Fibroblast of lung (primary cell): Measurements from ENCODE around the gene SF3B4. TPM values are rescaled to one million over a fixed set of nuclear protein-coding genes. Genes with fewer than 3 reads are reported as not detected.

Experiments
- DNase-seq, 2 donors: peaks; one replicate each; pipeline versions ENCODE4 v3.0.0 to v3.0.0-alpha.2; 2010; ENCODE audit warnings: low read depth in 2 of 2
- H2AFZ ChIP-seq: 2 replicates; pipeline ENCODE4 v1.5.1; 2012; ENCODE audit warnings: low read length, control low read depth, inconsistent platforms
- H3K27ac ChIP-seq: 2 replicates; pipeline ENCODE4 v1.5.1; 2011; ENCODE audit warnings: low read length, control low read depth; ENCODE audit not compliant: insufficient read depth
- H3K27me3 ChIP-seq: 2 replicates; pipeline ENCODE4 v1.5.1; 2011; ENCODE audit warnings: mild to moderate bottlenecking, low read length; ENCODE audit not compliant: control insufficient read depth, insufficient read depth
- H3K36me3 ChIP-seq: 2 replicates; pipeline ENCODE4 v1.5.1; 2011; ENCODE audit warnings: low read length; ENCODE audit not compliant: control insufficient read depth, insufficient read depth
- H3K4me1 ChIP-seq: 2 replicates; pipeline ENCODE4 v1.5.1; 2011; ENCODE audit warnings: low read length; ENCODE audit not compliant: control insufficient read depth, insufficient read depth; ENCODE audit errors: extremely low read depth
- H3K4me2 ChIP-seq: 2 replicates; pipeline ENCODE4 v1.5.1; 2011; ENCODE audit warnings: low read length, control low read depth; ENCODE audit not compliant: insufficient read depth; ENCODE audit errors: extremely low read depth
- H3K4me3 ChIP-seq, 4 experiments: fragments of 200-600 bp in 1 of 4; sonication (generic) in 1 of 4; replicated peaks in 1 of 4; 2 replicates each; pipeline ENCODE4 v1.5.1; 2011 to 2016; ENCODE audit warnings: low read length in 4 of 4, low read depth in 3 of 4, mild to moderate bottlenecking in 3 of 4, control low read depth in 2 of 4, inconsistent platforms in 1 of 4, mixed read lengths in 1 of 4; ENCODE audit not compliant: insufficient read depth in 1 of 4; ENCODE audit errors: control extremely low read depth in 1 of 4
- H3K79me2 ChIP-seq: 2 replicates; pipeline ENCODE4 v1.5.1; 2012; ENCODE audit warnings: mild to moderate bottlenecking, low read length, inconsistent platforms; ENCODE audit not compliant: control insufficient read depth, insufficient read depth
- H3K9ac ChIP-seq: 2 replicates; pipeline ENCODE4 v1.5.1; 2011; ENCODE audit warnings: mild to moderate bottlenecking, low read length, control low read depth; ENCODE audit not compliant: insufficient read depth
- H3K9me3 ChIP-seq: 2 replicates; pipeline ENCODE4 v1.5.1; 2012; ENCODE audit warnings: low read depth, low read length; ENCODE audit not compliant: control insufficient read depth, insufficient read depth
- H4K20me1 ChIP-seq: 2 replicates; pipeline ENCODE4 v1.5.1; 2011; ENCODE audit warnings: low read length; ENCODE audit not compliant: control insufficient read depth, insufficient read depth; ENCODE audit errors: extremely low read depth
- CTCF ChIP-seq, 2 donors: IDR thresholded peaks in 1 of 2; conservative IDR thresholded peaks in 1 of 2; 1 replicate in 1 of 2; 2 replicates in 1 of 2; pipeline ENCODE4 v1.5.1; 2011 to 2012; ENCODE audit warnings: low read length in 2 of 2, control low read depth in 1 of 2, inconsistent platforms in 1 of 2, low read depth in 1 of 2, mild to moderate bottlenecking in 1 of 2
- EZH2 ChIP-seq: IDR thresholded peaks from 2 replicates; pipeline ENCODE4 v1.5.1; 2012; ENCODE audit warnings: low read length, control low read depth, mild to moderate bottlenecking; ENCODE audit errors: missing control alignments
- polyA plus RNA-seq, 2 donors: library from polyadenylated mRNA; depleted of rRNA in 1 of 2; stranded (reverse) in 1 of 2; unstranded in 1 of 2; fragments of >200 nt; gene quantifications; 2 replicates each; pipeline ENCODE4 v1.2.1, GENCODE V29; 2011 to 2012; ENCODE audit warnings: missing spikeins in 1 of 2
- total RNA-seq: library from RNA; depleted of rRNA; stranded (reverse); fragments of >200 nt; gene quantifications from 2 replicates; pipeline ENCODE4 v1.2.1, GENCODE V29; 2014

SF3B4 gene
- total and polyA plus RNA-seq, 2 donors (not counting 1 experiment from before 2014, with no cell fraction given) = 9.9 to 29.9 TPM

DNA sequence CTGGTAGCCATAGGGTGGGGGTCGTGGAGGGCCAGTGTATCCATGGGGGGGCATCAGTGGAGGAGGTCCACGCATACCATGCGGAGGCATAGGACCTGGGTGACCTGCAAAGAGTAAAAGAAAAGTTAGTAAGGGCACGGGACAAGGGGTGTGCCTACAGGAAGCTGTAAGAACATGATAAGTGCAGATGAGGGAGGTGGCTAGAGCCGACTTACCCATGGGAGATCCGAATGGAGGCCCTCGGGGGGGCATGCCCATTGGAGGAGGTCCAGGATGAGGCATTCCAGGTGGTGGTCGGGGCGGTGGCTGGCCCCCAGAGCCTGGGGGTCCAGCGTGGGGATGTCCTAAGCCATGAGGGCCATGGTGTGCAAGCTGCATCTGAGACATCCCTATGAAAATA, 4.0 kb downstream of the SF3B4 start:
- H3K4me1 ChIP-seq = peaks cover 10% of the 10 kb centered on the region
- TF ChIP-seq EZH2 (no peak), CTCF (conservative IDR thresholded peaks at IDR 0.05 in 1 of 2, IDR thresholded peaks at IDR 0.05 in 1 of 2; ENCODE audit: low read depth in 1 of 2, low read length in 2 of 2) (no peak)
- no peak overlapping the region for H3K4me3 ChIP-seq
- H3K36me3 ChIP-seq = peaks cover 18% of the 10 kb centered on the region
- no peak overlapping the region for H2AFZ ChIP-seq
- peaks cover 28% of the 10 kb centered on the region for H3K79me2 ChIP-seq
- H3K9me3 ChIP-seq = no peaks in the 10 kb centered on the region
- no peak overlapping the region for H3K9ac ChIP-seq
- no peaks in the 10 kb centered on the region for H4K20me1 ChIP-seq
- H3K4me2 ChIP-seq = no peak overlapping the region
- no peaks in the 10 kb centered on the region for H3K27me3 ChIP-seq
- H3K27ac ChIP-seq = no peak overlapping the region
- DNase-seq = no peak

DNA sequence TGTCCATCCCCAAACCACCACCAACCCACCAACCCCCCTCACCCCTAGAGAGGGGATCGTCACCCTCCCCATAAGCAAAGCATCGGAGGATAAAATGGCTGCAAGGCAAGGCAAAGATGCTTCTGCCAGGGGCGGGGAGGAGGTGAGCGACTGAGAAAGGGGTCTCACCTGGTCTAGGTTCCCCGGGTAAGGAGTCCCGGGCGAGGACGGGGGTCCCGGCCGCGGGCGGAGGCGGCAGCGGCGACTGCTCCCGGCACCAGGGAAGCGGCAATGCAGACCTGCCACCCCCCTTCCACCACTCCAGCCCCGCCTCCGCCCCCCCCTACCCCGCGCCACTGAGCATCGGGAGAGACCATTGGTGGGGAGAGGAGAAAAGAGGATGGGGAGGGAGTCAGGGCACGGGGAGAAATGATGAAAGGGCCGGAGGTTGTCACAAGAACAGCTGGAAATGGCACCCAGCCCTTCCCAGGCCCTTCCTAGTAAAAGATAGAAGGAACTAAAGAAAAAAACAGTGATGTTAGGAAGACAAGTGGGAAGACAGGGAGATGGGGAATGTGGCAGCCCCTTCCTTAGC, 9.9 kb downstream of the SF3B4 start, which contains the start of gene SV2A:
Gene SV2A (minus strand): TSS at position 274 of the 574 bp plus-strand sequence. CDS start 4,004 bp downstream, outside the sequence.
- H2AFZ ChIP-seq = peak within 1 kb of the TSS; percentile 81
- H3K36me3 ChIP-seq = peaks cover 2% of the 10 kb centered on the region
- H3K27ac ChIP-seq = no peak within 1 kb of the TSS
- H3K4me1 ChIP-seq = peaks cover 4% of the 10 kb centered on the region
- no peaks in the 10 kb centered on the region for H4K20me1 ChIP-seq
- TF ChIP-seq CTCF (conservative IDR thresholded peaks at IDR 0.05 in 1 of 2, IDR thresholded peaks at IDR 0.05 in 1 of 2; ENCODE audit: low read depth in 1 of 2, low read length in 2 of 2) = no peak
- no peak for TF ChIP-seq EZH2
- no peaks in the 10 kb centered on the region for H3K27me3 ChIP-seq
- peak; percentile 62 to 77 for DNase-seq
- H3K4me3 ChIP-seq = peak within 1 kb of the TSS; percentile 73 to 87 (median 82)
- H3K9ac ChIP-seq = peak within 1 kb of the TSS; percentile 48
- peak within 1 kb of the TSS; percentile 81 for H3K4me2 ChIP-seq
- no peaks in the 10 kb centered on the region for H3K79me2 ChIP-seq
- no peaks in the 10 kb centered on the region for H3K9me3 ChIP-seq

GRCh38 chr1:149916898-149917252, 10.7 kb downstream of the SF3B4 start:
- Histone ChIP-seq H3K4me3 (peak overlapping the region; percentile 73 to 87 (median 82)), H3K36me3 (peaks cover 2% of the 10 kb centered on the region), H3K4me1 (peaks cover 4% of the 10 kb centered on the region), H3K9ac (no peak overlapping the region), H3K9me3 (no peaks in the 10 kb centered on the region), H3K27me3 (no peaks in the 10 kb centered on the region), H3K79me2 (no peaks in the 10 kb centered on the region), H3K4me2 (peak overlapping the region; percentile 81), H2AFZ (no peak overlapping the region), H4K20me1 (no peaks in the 10 kb centered on the region), H3K27ac (no peak overlapping the region)
- no peak for TF ChIP-seq CTCF (conservative IDR thresholded peaks at IDR 0.05 in 1 of 2, IDR thresholded peaks at IDR 0.05 in 1 of 2; ENCODE audit: low read depth in 1 of 2, low read length in 2 of 2)
- no peak for TF ChIP-seq EZH2
- no peak for DNase-seq
